HG03575 (cell line): Measurements from ENCODE around the gene GRHL1.
A peak's percentile ranks its signal among the peaks of the same experiment; 100 is the strongest.
"Not testable (repeated sequence)": the region's sequence is repeated elsewhere in the genome, so short reads cannot be mapped to it uniquely, and the experiment has no call there.

Source experiments
- ATAC-seq: cut with Tn5 transposase; IDR thresholded peaks from one replicate; pipeline ENCODE4 v1.9.1; 2021; ENCODE audit not compliant: unreplicated experiment, insufficient number of reproducible peaks, low FRiP score; ENCODE audit errors: extremely low read depth

Gene GRHL1

GRCh38 chr2:9951522-9952285, at the start of gene GRHL1:
Gene GRHL1, plus strand, starts transcription at chr2:9951693. Its CDS starts 141 bp downstream, at chr2:9951834.
- ATAC-seq: peak; percentile 57

- ATAC-seq: no peak
These were observed 46.1 kb upstream of the GRHL1 start for GRCh38 chr2:9905413-9905812.

GRCh38 chr2:9907402-9907801, 44.1 kb upstream of the GRHL1 start:
- ATAC-seq: no peak

- no peak for ATAC-seq
These were observed 42.9 kb upstream of the GRHL1 start for GRCh38 chr2:9908639-9909038.

- no peak for ATAC-seq
These were observed 42.4 kb upstream of the GRHL1 start for GRCh38 chr2:9909106-9909505.

- no peak for ATAC-seq
These were observed 40.8 kb upstream of the GRHL1 start for GRCh38 chr2:9910699-9911098.

- no peak for ATAC-seq
These were observed 39.0 kb upstream of the GRHL1 start for GRCh38 chr2:9912468-9912867.

GRCh38 chr2:9914384-9915065, 37.0 kb upstream of the GRHL1 start:
- peak; percentile 98 for ATAC-seq

- no peak for ATAC-seq
These were observed 33.2 kb upstream of the GRHL1 start for GRCh38 chr2:9918275-9918674.

- no peak for ATAC-seq
These were observed 32.0 kb upstream of the GRHL1 start for GRCh38 chr2:9919512-9919911.

- ATAC-seq: not testable (repeated sequence)
These were observed 24.5 kb upstream of the GRHL1 start for GRCh38 chr2:9927020-9927419.

GRCh38 chr2:9937258-9937657, 14.2 kb upstream of the GRHL1 start:
- ATAC-seq: no peak

GRCh38 chr2:9937968-9938367, 13.5 kb upstream of the GRHL1 start:
- ATAC-seq: no peak

- no peak for ATAC-seq
These were observed 11.7 kb upstream of the GRHL1 start for GRCh38 chr2:9939587-9940485.

- no peak for ATAC-seq
These were observed 10.1 kb upstream of the GRHL1 start for GRCh38 chr2:9941196-9941995.

GRCh38 chr2:9941996-9942390, 9.5 kb upstream of the GRHL1 start:
- ATAC-seq: no peak

- ATAC-seq: no peak
These were observed 7.1 kb upstream of the GRHL1 start for GRCh38 chr2:9944330-9944758.

- no peak for ATAC-seq
These were observed 5.9 kb upstream of the GRHL1 start for GRCh38 chr2:9945596-9945995.

GRCh38 chr2:9946076-9946475, 5.4 kb upstream of the GRHL1 start:
- ATAC-seq: no peak
